Amniotic stem cell (primary cell): Measurements from ENCODE around the gene KDM4C.
"Not testable (repeated sequence)": the region's sequence is repeated elsewhere in the genome, so short reads cannot be mapped to it uniquely, and the experiment has no call there.

Source experiments
- DNase-seq: peaks from one replicate; lab custom pipeline; 2025; lab: John Stamatoyannopoulos, UW

The KDM4C gene

DNA sequence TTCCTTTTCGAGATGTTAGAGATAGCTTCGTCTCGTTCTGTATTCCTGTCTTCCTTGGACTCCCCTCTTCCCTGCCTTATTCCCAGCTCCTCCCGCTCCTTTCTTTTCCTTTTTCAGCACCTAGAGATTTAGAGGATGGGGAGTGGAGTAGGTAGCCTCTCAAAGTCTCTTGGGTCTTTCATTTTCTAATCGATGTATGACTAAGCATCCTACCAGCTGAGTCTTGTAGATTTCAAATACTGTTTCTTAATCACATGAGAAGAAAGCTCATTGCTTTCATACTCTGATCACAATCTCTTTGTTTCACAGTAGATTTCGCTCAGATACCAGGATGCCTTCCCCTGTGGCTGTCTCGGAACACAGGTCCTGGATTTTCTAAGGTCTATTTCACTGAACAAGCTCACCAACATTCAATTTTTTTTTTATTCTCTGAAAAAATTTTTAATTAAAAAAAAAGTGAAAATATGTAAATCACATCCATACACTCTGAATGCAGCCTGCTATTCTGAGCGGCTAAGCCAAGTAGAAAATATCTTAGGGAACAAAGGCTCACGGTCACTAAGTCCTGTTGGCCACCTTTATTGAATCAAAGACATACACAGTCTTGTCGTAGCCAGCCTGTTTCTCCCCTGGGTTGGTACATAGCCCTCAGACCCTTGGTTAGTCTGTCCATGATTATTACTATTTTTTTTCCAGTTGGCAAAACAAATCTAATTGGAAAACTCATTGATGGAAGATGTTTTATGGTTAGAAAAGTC lies 413.8 kb downstream of the KDM4C start:
- no peak for DNase-seq

DNA sequence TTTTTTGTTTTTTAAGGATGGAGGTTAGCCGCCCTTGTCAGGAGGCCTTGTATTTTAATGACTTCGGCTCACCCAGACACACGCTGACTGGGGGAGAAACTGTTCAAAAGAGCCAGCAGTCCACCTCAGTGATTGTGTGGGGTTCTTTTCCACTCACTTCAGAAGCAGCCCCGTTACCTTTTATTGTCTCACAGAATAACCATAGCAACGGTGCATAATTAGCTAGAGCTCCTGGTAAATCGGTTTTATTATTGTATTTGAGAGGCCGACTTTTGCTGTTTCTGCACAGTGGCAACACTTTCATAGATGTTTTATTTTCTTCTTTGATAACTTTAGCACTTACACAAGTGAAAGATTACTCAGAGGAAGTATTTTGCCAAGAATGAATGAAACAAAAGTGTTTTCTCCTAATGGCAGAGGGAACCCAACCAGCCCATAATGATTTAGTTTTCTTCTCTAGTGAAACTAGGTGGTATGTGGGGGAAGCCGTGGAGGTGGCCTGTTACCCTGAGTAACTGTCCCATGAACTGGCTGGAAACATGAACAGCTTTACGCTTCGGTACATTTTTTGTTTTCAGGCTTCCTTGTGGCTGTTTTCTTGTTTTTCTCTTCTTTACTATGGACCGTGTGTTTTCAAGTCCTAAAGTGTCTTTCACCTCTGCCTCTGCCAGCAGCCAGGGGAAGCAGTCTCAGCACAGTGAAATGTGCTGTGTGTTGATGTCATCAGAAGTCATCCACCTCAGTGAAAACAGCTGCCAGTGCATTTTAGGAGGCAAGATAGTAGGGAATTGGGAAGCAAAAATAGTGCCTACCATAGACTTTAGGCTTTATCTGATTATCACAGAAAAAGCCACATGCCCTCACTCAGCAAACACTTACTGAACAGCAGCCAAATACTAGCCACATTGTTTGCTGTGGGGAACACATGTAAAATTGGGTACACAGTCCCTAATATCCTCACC lies 414.7 kb downstream of the KDM4C start:
- DNase-seq, result no peak

DNA sequence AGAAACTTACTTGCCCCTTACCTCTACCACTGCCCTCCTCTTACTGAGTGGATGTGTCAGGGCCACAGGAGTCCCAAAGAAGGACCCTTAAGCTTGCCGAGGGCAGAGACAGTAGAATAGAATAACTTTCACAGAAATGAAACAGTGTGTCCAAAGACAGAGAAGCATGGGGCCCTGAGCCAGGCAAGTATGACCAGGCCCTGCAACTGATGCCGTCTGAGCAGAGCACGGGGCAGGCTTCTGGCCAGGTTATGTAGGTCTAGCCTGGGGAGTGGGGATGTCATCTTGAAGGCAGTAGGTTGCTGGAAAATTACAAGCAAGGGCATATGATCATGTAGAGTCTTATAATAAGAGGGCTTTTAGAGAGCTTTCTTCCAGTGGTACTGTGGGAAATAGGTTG lies 415.4 kb downstream of the KDM4C start:
- no peak for DNase-seq

DNA sequence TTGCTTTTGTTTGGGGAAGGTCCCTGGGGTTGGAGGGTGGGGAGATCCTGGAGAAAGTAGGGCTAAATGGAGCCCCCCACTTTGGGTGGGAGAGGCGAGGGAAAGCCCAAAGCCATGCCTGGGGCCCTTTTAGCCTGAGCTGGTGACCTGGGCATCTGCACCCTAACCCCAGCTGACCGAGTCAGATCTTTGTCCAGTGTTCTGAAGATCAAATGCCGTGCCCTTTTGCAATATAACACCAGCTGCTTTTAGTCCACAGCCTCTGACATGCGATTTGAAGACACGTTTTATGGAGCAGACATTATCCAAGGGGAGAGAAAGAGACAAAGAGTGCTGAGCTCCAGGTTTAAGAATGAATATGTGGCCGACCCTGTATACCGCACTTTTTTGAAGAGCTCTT lies 416.5 kb downstream of the KDM4C start:
- no peak for DNase-seq

DNA sequence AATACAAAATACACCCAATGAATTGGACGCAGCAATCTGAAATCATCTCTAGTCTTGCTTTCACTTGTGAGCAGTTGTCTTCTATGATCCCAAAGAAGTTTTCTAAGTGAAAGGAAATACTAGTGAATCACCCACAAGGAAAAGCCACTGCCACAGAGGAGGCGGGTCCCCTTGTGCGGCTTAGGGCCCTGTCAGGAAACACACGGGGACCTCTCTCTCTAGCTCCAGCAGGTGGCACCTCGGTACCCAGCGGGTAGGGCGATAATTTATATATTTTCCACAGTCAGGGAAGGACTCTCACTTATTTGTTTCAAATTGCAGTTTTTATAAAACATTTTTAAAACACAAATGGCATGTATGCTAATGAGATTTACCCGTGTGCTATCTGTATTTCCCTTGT lies 417.1 kb downstream of the KDM4C start:
- no peak for DNase-seq

DNA sequence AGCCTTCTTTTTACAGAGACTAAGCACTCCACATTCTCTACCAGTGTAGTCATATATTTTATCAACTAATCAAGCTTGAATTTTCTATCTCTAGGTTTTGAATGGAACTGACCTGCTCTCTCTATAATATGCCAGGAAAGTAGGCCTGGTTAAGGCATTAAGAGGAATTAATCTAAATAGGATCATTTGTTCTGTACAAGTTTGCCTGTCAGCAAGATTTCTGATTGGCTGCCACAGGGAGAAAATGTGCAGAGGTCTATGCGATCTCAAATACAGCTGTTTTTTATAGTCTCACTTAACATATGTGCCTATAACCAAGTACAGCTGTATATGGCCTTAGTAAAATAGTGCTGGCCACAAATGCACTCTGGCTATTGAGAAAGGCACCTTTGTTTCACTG lies 418.8 kb downstream of the KDM4C start:
- DNase-seq, result no peak

DNA sequence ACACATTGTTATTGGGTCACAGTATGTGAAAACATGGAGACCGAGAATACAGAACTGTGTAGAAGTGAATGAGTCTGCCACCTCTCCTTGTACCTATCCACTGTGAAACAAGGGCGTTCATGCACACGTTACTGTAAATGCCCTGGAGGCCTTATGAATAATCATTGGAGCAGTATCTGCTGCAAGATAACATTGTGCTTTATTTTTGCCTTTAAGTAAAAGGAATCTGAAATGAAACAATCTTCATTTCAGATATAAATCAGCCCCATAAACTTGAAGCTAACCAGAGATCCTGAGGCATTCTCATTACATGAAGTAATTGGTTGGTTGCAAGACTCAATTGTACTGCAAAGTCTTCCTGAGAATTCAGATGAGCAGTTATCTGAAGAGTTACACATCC lies 419.6 kb downstream of the KDM4C start:
- DNase-seq, result no peak

DNA sequence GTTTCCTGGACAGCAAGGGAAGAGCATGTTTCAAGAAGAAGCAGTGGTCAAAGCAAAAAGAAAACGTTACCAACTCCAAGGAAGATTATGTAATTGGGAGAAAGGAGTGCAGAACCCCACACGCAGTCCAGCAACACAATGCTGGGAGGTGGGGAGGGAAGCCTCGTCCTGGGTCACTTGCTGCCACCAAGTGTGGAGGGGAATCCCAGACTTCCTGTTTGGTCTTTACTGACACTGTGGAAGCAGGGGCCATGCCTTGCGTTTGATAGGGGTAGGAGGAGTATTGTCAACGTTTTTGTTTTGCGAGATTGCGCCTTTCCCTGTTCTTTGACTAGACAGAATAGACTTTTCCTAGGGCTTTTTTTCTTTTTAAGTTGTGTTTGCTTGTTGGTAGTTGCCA lies 421.0 kb downstream of the KDM4C start:
- DNase-seq, result no peak

DNA sequence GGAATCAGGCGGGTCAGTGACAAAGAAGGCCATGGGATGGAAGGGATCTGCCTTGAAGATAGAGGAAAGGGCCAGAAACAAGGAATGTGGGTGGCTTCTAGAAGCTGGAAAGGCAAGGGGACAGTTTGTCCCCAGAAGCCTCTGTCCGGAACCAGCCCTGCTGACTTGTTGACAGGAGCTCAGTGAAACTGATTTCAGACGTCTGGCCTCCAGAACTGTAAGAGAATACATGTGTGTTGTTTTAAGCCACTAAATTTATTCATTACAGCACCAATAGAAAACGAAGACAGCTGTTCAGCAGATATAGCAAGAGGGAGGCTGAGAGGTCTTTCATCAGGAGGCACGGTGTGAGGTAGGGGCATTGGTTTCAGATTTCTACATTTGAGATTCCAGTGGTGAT lies 422.5 kb downstream of the KDM4C start:
- no peak for DNase-seq

DNA sequence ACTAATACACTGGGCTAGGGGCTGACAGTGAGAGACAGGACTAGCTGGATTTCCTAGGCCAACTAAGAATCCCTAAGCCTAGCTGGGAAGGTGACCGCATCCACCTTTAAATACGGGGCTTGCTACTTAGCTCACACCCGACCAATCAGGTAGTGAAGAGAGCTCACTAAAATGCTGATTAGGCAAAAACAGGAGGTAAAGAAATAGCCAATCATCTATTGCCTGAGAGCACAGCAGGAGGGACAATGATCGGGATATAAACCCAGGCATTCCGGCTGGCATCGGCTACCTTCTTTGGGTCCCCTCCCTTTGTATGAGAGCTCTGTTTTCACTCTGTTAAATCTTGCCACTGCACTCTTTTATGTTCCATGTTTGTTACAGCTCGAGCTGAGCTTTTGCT lies 425.4 kb downstream of the KDM4C start:
- not testable (repeated sequence) for DNase-seq

DNA sequence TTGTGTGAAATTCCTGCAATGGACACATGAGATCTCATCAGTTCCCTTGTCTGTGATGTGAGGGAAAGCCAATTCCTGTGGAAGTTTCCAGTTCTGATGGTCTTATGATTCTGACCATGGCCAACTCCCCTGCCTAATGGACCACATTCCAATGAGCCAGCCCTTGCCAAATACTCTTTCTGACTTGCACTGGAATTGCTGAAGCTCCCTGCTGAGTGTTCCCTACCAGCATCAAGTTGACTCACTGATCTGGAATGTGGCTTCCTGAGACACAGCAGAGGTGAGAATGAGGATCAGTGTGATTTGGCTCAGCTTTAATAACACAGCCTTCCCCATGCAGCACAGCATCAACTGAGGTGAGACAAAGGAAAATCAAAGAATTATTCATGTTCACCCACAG lies 427.8 kb downstream of the KDM4C start:
- no peak for DNase-seq

DNA sequence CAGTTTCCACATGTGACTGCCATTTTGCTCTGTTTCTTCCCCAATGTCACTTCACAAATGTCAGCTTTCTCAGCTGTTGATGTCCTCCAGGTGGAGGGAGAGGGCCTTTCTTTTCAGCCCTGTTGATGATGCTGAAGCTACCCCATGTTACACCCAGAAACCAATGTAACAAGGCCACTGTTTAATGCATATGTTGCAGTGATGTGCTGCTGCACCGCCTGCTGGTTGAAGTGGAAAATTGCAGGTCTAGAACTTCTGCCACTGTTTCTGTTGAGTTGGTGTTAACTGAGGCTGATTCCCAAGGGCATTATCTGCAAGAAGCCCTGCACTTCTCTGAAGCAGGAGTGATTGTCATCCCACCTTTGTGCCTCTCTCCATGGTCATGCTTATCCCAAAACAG lies 428.4 kb downstream of the KDM4C start:
- DNase-seq, result no peak

DNA sequence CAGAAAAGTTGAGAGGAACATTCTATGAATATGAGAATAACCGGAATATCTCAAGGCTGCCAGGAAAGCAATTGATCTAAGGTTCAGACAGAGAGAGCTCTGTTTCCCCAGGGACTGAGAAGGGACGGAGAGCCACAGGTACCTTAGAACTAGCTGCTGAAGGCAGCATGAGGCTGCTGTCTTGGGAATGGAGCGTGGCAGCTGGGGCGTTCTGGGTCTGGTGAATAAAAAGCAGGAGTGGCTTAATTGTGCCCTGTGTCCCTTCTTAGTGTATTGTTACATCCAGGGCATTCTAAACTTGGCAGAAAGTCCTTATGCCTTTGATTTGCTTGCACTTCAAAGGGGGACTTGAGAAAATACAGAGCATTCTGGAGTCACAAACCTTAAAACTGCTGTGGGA lies 434.5 kb downstream of the KDM4C start:
- DNase-seq, result no peak

DNA sequence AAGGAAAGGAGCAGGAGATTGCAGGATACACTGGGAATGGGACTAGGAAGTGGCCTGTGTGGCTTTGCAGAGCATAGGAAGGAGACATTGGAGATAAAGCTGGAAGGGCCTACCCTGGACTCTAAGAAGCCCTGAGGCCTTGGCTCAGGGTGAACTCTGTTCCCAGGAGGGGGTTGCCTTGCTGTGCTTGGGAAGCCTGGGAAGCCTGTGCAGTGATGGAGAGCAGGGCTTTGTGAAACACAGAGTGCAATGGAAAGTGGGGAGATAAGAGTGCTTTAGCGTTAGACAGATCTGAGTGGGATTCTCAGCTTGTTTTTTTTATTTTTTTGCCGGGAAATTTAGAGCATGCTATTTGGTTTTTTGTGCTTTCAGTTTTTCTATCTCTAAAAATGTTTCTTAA lies 437.8 kb downstream of the KDM4C start:
- DNase-seq, result no peak

DNA sequence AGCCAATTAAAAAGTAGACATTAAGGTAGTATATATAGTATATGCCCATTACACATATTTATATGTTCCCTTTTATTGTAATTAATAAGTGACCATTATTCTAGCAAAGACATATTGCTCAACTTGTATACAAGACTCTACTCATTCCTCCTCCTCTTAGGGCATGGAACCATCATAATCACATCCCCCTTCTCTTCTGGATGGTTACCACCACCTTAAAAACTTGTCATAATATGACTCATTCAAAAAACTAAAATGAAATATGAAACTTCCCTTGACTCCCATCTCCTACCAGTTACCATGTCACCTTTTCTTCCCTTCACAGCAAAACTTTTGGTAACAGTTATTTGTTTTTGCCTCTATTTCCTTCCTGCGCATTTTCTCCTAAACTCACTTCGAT lies 438.7 kb downstream of the KDM4C start:
- no peak for DNase-seq

DNA sequence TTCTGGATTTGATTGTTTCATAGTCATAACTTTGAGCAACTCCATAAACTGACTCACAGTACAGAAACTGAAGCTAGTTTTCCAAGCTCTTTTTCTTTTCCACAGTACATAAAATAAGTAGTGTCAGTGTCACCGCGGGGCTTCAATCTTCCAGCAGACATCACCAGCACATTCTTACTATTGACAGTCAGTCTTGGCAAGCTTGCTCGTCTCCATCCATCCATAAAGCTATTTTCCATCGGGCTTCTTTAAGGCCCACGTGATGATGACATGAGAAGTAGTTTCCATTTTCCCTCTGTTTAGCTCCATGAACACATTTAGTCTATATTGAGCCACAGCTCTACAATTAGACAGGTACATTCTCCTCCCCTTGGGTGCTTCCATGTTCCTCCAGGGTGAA lies 443.4 kb downstream of the KDM4C start:
- no peak for DNase-seq

DNA sequence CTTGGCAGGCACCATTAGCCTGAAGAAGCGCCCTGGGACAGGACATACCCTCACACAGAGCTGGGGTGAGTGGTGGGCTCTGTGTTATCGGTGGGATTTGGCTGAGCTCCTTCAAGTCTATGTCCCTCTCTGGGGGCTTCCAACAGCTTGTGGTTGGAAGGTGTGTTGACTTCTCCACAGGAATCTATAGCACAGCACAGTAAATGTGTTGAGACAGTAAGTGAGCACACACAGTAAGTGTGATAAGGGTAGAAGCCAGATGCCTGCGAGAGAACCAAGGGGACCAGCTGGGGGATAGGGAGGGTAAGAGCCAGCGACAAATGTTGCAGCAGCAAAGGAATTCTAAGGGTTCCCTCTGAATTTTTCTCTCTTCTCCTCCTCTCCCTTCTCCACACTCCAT lies 448.0 kb downstream of the KDM4C start:
- no peak for DNase-seq

DNA sequence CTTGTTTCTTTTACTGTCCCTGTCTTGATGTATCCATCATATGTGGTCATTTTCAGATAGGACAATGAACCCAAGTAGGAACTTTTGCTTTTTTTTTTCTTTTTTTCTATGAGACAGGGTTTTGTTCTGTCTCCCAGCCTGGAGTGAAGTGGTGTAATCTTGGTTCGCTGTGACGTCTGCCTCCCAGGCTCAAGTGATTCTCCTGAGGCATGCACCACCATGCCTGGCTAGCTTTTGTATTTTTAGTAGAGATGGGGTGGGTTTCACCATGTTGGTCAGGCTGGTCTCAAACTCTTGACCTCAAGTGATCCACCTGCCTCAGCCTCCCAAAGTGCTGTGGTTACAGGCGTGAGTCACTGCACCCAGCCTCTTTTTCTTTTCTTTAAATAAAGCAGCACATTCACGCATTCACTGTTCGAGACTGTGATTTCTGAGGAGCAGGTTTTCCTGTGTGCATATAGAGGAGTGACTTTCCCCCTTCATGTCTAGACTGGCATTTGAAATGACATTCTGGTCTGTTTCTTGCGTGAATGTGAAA lies 448.5 kb downstream of the KDM4C start:
- DNase-seq, result no peak

DNA sequence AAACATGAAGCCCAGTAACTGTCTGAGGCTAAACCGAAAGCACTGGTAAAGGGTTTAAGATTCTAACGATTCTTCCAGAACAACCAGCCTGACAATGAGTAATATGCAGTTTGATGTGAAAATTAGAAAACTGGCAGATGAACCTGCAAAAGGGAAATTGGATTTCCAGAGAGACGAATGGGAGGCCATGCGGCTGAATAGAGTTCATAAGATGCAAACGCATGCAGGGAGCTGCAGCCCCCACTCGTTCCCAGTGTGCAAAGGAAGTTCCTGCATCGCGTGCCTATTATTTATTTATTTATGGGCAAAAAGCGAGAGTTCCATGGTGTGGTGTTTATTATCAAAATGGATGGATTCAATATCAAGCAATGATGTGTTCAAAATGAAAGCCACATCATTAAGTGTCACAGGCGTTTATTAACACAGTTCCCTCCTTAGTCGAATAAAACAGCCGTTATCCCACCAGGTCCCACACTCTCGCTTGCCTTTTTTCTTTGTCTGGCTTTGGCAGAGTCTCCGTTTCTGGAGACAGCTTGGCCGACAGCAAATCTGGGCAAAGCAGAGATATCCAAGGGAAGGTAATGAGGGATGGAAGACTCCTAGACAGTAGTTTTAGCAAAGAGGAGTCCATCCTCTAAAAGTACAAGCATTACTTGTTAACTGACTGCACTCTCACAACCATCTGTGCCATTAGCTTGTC lies 451.4 kb downstream of the KDM4C start:
- DNase-seq, result no peak

DNA sequence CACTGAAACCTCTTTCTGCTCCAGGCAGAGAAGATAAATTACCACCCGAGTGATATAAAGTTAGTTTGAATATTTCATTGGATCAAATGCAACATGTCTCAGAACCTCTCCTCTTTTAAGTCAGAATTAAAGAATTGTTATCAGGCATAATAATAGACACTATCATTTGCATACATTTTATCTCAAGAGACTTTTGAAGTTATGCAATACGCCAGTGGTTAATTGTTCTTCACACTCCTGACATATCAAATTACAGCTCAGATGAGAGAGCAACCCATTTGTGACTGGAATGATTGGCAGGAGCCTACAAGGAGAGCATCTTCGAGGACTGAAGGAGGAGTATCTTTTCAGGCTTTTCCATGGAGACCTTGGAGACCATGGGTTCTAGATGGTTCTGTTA lies 452.2 kb downstream of the KDM4C start:
- DNase-seq, result no peak

DNA sequence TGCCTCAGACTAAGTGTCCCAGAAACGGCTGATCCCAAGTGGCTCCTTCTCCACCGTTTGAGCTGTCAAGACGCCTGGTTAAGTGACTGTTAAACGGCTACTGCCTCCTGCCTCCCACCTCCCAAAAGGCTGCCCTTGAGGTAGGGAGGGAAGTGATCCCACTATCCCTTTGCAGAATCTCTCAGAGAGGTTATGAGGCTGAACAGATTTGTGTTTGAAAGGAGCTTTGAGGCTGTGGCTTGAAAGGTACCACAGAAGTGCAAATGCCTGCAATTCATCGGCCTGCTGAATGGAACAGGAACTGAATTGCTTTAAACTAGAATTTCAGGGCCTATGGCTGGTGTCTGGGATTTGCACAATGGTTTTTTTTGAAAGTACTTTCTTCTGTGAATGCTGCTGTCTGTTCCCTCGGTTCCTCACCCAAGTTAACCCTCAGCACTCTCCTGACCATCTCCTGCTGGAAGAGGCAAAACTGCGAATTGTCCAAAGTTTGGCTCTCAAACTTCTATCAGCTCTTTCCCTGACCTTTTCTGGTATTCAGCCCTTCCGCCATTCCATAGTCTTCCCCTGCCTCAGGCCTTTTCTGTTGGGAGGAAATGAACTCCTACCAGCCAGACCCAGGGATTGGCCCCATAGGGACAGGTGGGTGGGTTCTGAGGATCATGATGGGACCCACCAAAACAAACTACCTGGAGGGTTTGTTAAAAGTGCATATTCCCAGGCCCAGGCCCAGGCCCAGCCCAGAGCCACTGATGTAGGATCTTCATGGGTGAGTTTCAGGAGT lies 453.3 kb downstream of the KDM4C start:
- no peak for DNase-seq

DNA sequence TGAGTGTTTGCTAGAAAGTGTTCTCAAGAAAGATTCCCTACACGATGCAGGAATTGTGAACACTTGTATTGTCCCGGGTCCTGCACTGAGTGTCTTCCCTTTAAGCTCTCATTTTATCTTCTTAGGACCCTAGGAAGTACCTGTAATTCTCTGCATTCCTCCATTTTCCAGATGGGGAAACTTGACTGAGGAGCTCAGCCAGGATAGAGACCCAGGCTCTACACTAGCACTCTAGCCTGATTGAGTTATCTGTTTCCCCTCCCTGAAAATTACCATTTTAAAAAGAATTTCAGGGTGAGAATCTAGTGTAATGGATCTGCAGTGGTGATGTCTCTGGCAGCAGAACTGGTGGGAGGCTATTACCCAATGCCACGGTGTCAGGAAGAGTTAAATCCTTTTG lies 453.9 kb downstream of the KDM4C start:
- DNase-seq, result no peak
